Islet of Langerhans (tissue), 1 donor: Measurements from ENCODE around the gene MAGI1.
A peak's percentile ranks its signal among the peaks of the same experiment; 100 is the strongest.
"Not testable (repeated sequence)": the region's sequence is repeated elsewhere in the genome, so short reads cannot be mapped to it uniquely, and the experiment has no call there.

Experiments
- FAIRE-seq: peaks from one replicate; lab custom pipeline; 2011; peaks lifted over from hg19 to GRCh38; lab: Jason Lieb, UNC

Gene MAGI1

GRCh38 chr3:65748326-65748725 lies 290.4 kb downstream of the MAGI1 start:
- no peak for FAIRE-seq

DNA sequence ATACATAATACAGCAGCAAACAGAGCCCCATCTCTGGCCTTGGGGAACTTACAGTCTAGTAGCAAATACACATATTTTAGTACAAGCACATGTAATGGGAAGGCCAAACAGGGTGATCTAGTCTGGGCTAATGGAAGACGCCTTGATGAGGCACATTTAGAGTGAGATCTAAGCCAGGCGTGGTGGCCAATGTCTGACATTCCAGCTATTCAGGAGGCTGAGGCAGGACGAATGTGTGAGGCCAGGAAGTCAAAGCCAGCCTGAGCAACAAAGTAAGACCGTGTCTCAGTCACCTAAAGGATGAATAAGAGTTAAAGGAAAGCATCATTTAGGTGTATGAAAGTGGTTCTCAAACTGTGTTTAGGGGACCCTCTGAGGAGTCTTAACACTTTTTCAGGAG lies 291.9 kb downstream of the MAGI1 start:
- no peak for FAIRE-seq

DNA sequence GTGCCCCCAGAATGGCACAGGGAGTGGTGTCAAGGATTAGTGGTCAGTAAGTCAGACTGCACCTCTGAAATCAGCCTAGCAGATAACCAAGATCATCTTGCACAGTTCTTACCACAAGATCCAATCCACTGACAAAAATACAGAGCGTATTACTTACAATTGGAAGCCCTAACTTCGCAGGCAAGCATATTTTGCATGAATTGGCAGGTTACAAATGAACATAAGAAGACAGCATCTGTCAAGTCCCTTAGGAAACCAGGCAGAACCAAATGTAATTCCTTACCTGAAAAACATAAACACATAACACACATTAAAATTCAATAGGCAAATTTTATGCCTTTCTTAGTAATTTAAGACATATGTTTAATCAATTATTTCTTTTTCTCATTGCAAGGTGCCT lies 293.4 kb downstream of the MAGI1 start:
- FAIRE-seq = peak; percentile 24

GRCh38 chr3:65742914-65743313 lies 295.8 kb downstream of the MAGI1 start:
- FAIRE-seq = no peak

DNA sequence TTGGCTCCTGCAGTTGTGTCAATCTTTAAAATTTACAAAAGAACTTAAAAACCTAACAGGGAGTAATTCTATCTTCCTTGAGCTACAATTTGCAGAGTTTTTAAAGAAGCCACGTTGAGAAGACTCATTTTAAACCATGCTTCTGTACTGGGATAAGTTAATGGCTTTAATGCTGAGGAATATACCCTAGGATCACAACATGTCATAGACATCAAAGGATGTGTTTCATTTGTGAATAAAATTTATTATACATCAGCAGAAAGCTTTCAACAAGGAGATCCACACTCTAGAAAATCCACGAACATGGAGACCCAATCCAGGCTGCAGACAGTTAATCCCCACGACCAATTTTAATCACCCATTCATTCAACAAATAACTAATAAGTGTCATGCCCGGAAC lies 297.2 kb downstream of the MAGI1 start:
- FAIRE-seq = no peak

- FAIRE-seq = no peak
Measured at GRCh38 chr3:65739901-65740541, 298.7 kb downstream of the MAGI1 start.

DNA sequence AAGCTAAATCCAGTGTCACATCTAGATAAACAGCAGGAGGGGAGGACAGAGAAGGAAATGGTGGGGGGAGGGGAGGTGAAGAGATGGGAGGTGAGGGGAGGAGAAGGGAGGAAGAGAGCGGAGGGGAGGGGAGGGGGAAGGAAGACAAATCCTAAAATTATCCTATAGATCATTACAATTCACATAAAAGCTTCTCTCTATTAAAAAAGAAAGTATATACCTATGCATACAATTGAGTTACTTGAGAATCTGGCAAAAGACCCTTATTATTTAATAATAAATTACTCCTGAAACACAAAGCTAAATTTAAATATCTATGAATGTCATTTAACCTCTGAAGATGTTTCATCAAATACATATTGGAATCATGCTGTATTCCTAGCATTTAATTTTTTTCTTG lies 303.9 kb downstream of the MAGI1 start:
- no peak for FAIRE-seq

DNA sequence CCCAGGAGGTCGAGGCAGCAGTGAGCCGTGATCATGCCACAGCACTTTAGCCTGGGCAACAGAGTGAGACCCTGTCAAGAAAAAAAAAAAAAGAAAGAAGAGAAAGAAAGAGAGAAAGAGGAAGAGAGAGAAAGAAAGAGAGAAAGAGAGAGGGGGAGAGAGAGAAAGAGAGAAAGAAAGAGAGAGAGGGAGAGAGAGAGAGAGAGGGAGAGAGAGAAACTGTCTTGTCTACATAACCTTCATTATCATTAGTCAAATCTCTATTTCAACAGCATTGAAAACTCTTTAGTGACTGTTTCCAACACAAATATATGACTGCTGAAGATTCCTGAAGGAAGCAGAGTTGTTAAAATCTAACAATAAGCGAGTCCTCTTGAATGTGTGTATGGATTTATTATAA lies 304.3 kb downstream of the MAGI1 start:
- no peak for FAIRE-seq

DNA sequence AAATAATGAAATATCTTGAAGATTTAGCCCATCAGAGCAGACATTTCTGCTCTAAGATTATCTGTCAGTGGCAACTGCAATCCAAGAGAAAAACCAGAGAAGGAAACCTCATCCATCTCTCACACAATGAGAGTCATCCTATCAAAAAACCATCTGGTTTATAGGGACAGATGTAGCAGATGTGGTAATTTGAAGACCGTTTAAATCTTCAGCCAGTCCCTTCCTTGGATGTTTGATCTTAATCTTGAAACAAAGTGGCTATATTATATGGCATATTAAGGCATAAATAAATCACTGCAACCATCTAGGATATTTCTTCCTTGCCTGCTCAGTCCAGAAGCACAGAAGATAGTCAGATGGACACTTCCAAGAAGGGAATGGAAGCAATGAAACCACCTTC lies 305.3 kb downstream of the MAGI1 start:
- FAIRE-seq = no peak

GRCh38 chr3:65732051-65732935 lies 306.4 kb downstream of the MAGI1 start:
- FAIRE-seq = peak; percentile 95

DNA sequence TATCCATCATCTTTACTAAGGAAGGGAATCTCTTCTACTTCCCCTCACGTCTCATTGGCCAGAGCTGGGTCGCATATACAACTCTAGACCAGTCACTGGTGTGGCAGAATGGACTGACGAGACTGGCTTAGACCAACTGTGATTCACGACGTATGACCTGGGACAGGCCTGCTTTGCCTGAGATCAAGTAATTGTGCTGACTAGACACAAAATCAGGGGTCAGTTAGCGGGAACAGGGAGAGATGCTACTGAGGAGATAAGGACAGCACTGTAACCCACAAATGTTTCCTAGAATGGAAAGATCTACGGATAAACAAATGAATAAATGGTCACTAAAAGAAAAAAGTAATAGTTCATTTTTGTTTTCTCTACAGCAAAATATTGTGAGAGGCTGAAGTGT lies 308.3 kb downstream of the MAGI1 start:
- FAIRE-seq = no peak

DNA sequence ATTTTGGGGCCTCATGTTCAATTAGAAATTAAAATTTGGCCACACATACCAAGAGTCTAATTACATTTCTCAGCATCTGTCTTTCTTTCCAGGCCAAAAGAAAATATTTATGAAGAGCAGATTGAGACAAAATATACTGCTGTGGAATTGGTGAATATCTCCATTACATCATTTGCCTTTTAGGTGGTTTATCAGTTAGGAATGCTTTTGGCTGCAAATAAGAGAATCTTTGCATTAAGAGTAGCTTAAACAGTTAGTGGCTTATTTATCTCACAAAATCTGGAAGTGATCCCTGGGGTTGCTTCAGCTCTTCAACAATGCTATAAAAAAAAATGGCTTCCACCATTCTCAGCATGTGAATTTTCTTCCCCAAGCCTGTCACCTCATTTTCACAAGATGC lies 308.7 kb downstream of the MAGI1 start:
- no peak for FAIRE-seq

GRCh38 chr3:65729555-65729954 lies 309.2 kb downstream of the MAGI1 start:
- FAIRE-seq = peak; percentile 77

DNA sequence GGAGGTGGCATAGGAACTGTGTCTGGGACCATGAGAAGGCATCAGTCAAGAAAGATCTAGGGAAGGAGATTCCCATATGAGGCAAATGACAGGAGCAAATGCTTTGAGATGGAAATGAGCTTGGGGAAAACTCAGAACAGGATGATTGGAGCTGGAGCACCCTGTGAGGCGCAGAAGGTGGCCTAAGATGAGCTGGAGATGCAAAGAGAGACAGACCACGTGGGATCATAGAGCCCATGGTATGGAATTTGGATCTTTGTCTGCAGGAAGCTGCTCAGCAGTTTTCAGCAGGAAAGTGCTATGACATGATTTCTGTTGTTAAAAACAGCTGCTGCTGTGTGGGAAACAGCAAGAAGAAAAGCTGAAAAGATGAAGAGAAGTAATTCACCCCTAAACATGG lies 310.6 kb downstream of the MAGI1 start:
- no peak for FAIRE-seq

DNA sequence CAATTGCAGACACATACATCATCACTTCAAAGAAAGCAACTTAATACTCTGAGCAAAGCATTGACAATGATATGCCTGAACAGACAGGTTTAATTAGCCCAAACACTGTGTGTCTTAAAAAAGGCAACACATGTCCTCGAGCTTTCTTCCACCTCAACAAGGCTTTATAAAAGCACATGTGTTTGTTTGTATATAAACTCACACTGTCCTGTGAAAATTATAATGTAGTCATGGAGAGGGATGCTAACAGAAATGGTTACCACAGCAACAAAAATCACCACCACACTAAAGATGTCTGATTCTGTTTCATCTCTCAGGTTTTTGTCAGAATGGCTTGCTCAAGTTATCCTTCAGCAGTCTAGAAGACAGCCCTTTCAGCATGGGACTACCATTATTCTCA lies 314.7 kb downstream of the MAGI1 start:
- FAIRE-seq = no peak

- FAIRE-seq = no peak
Measured at GRCh38 chr3:65723011-65723410, 315.7 kb downstream of the MAGI1 start.

DNA sequence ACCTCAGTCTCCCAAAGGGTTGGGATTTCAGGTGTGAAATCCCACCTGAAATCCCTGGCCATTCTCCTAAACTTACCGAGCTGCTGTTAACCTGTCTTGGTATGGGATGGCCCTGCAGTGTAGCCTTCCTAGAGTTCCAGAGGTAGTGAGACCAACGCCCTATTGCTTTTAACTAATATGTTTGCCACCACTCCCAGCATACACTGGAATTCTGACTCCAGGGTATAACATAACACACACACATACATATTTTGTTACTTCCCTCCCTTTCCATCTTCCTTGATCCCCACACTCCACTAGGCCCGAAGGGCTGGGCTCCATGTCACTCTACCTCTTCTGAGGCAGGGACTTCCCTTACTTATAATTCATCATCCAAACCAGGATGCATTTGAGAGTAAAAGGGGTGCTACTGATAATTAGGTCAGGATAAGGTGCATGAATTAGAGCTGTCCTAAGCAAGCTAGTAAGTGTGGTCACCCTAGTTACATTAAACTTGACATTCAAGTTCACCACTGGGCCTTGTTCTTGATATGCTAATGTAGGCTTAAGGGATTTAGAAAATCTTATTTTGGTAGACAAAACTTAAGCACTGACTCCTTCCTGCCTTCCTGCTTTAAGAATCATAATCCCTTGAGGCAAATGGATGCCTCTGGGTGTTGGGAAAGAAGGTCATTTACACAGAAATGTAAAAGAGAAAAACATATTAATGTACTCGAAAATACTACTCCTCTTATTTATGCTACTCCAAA lies 317.6 kb downstream of the MAGI1 start:
- FAIRE-seq = no peak

DNA sequence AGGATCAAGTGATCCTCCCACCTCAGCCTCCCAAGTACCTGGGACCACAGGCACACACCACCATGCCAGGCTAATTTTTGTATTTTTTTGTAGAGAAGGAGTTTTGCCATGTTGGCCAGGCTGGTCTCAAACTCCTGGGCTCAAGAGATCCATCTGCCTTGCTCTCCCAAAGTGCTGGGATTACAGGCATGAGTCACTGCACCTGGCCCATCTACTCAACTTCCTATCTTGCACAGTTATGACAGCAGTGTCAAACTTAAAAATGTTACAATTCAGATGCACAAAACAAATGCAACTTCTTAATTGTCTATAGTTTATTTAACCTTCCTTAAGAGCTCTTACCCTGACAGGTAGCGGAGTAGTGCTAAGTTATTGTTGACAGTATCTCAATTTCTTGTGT lies 319.1 kb downstream of the MAGI1 start:
- not testable (repeated sequence) for FAIRE-seq

DNA sequence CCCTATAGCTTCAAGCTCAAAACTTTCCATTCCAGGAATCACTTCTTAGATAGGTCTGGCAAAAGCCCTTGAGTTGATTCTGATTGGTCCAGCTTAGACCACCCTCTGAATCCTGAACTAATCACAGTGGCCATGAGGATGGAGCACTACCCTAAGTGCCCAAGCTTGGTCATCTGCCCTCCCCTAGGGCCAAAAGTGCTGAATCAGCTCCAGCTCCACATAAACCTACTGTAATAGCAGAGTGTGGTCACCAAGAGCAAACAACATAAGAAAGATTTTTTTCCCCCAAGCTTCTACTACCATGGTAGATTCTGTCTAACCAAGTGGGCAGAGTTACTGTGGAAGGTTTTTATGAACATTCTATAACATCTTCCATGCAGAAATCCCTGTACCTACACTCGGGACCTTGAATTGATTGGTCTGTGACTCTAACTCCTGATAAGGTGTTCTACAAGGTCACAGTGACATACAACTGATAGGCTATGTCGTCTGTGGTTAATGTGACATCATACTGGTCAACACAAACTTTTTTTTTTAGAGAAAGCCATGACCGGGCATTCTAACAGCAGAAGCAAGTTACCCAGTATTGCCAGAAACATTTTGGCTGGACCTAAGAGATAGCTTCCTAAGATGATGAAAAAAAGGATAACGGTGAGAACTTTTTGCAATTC lies 320.9 kb downstream of the MAGI1 start:
- no peak for FAIRE-seq

DNA sequence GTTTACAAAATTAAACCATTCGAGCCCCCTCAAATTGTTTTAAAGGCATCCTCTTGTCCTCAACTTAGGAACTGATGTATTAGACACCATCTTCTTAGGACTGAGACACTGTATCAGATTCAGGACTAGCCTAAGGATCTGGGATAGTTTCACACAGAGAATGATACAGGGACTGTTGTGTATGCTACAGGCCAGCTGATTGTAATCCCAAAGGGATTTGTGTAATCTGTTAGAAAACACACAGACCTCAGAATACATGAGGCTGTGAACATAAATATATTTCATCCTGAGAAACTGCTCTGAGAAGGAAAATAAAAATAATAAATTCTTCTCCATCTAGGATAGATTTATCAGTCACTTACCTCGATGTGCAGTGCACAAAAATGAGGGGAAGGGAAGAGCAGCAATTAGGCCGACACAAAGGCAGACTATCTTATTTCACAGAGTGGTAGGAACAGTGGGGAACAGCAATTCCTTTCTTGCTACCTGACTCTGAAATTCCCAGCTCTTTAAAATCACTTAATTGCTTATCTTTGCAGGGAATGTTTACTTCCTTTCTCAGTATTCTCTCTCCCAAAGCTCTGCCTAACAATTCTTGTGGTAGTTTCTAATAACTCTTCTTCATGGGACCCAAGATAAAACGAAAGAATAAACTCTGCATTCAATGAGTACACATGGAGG lies 322.5 kb downstream of the MAGI1 start:
- no peak for FAIRE-seq

DNA sequence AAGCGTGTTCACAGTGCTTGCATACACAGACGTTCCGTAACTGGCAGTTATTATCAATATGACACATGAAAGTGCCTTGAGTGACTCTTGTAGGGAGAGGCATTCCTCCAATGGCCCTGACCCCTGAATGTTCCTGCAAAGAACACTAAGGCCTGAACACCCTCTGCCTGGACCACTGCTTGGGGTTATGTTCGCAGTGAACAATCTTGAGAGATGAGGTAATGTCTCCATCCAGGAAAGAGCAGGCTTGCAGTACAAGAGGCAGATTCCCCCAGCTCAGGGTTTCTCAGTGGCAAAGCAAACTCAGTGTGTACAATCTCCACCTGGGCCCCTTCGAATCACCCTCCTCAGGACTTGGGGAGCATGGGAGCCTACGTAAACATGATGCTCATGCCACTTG lies 324.6 kb downstream of the MAGI1 start:
- no peak for FAIRE-seq

- FAIRE-seq = no peak
Measured at GRCh38 chr3:65713016-65713415, 325.7 kb downstream of the MAGI1 start.
